Common myeloid progenitor, CD34-positive (primary cell): Measurements from ENCODE around the gene SPATA6L.

Experiments used
- CTCF ChIA-PET: fragments of 350-600 bp; sonication (Branson Sonifier 250); formaldehyde crosslinking; loops from one replicate; lab custom pipeline; 2021; ENCODE audit warnings: antibody characterized with exemption; lab: Charles Lee
- POLR2A ChIA-PET: fragments of 350-600 bp; sonication (Branson Sonifier 250); formaldehyde crosslinking; loops from one replicate; lab custom pipeline; 2021; ENCODE audit warnings: antibody characterized with exemption; lab: Charles Lee
- DNase-seq, 3 donors: peaks; one replicate each; pipeline versions ENCODE4 v3.0.0 to v3.0.0-alpha.2; 2013
- H3K27ac ChIP-seq, 2 experiments: 1 replicate in 1 of 2; 2 replicates in 1 of 2; pipeline ENCODE4 v1.7.0; 2013; ENCODE audit warnings: inconsistent platforms in 2 of 2, low read length in 2 of 2, mild to moderate bottlenecking in 2 of 2, low read depth in 1 of 2, moderate library complexity in 1 of 2; ENCODE audit not compliant: severe bottlenecking in 2 of 2, insufficient read depth in 1 of 2, poor library complexity in 1 of 2
- H3K27me3 ChIP-seq, 5 experiments: replicated peaks in 2 of 5; 1 replicate in 3 of 5; 2 replicates in 2 of 5; pipeline versions ENCODE4 v1.6.1 to v1.7.0; 2013; ENCODE audit warnings: low read length in 4 of 5, mild to moderate bottlenecking in 2 of 5, moderate library complexity in 2 of 5, inconsistent platforms in 1 of 5; ENCODE audit not compliant: insufficient read depth in 5 of 5, control insufficient read depth in 4 of 5
- H3K36me3 ChIP-seq, 4 experiments: 1 replicate in 2 of 4; 2 replicates in 2 of 4; pipeline versions ENCODE4 v1.6.1 to v1.7.0; 2013; ENCODE audit warnings: low read length in 3 of 4, control low read depth in 1 of 4, mild to moderate bottlenecking in 1 of 4; ENCODE audit not compliant: control insufficient read depth in 4 of 4, insufficient read depth in 4 of 4
- H3K4me1 ChIP-seq, 4 experiments: 1 replicate in 3 of 4; 2 replicates in 1 of 4; pipeline versions ENCODE4 v1.6.1 to v1.7.1; 2013; ENCODE audit warnings: low read length in 3 of 4, mild to moderate bottlenecking in 3 of 4, control low read depth in 1 of 4, inconsistent platforms in 1 of 4, moderate library complexity in 1 of 4; ENCODE audit not compliant: control insufficient read depth in 4 of 4, insufficient read depth in 4 of 4; ENCODE audit errors: control extremely low read depth in 1 of 4
- H3K4me3 ChIP-seq, 7 experiments: 1 replicate in 4 of 7; 2 replicates in 3 of 7; pipeline versions ENCODE4 v1.5.1 to v1.7.0; 2013; ENCODE audit warnings: mild to moderate bottlenecking in 7 of 7, low read length in 6 of 7, moderate library complexity in 6 of 7, inconsistent platforms in 2 of 7, low read depth in 2 of 7, control low read depth in 1 of 7; ENCODE audit not compliant: insufficient read depth in 4 of 7, control insufficient read depth in 1 of 7; ENCODE audit errors: extremely low read depth in 1 of 7
- H3K9me3 ChIP-seq, 5 experiments: 1 replicate in 4 of 5; 2 replicates in 1 of 5; pipeline versions ENCODE4 v1.6.1 to v1.7.1; 2013; ENCODE audit warnings: low read length in 4 of 5, mild to moderate bottlenecking in 2 of 5, inconsistent platforms in 1 of 5, low read depth in 1 of 5, moderate library complexity in 1 of 5; ENCODE audit not compliant: control insufficient read depth in 4 of 5, insufficient read depth in 2 of 5; ENCODE audit errors: control extremely low read depth in 1 of 5
- WGBS: methylation state at CpG from one replicate; pipeline ENCODE4 v1.1.5; 2013; ENCODE audit not compliant: insufficient coverage; 5-methylcytosine and 5-hydroxymethylcytosine counted together

The SPATA6L gene

GRCh38 chr9:4590430-4591122 lies 75.7 kb downstream of the SPATA6L start:
- Histone ChIP-seq H3K9me3 (no peaks in the 10 kb centered on the region), H3K27ac (no peak overlapping the region), H3K4me3 (no peak overlapping the region), H3K36me3 (no peaks in the 10 kb centered on the region), H3K4me1 (no peaks in the 10 kb centered on the region), H3K27me3 (peaks cover 0 to 9% (median 0%) of the 10 kb centered on the region in 5 experiments)
- ChIA-PET CTCF (no interaction called here), POLR2A (no interaction called here)
- DNase-seq: no peak
- 98% methylated on average over 7 of the region's 8 CpGs for WGBS

GRCh38 chr9:4588721-4589120 lies 77.6 kb downstream of the SPATA6L start:
- 100% methylated on average over 2 of the region's 2 CpGs for WGBS
- no peaks in the 10 kb centered on the region for H3K4me1 ChIP-seq
- no peaks in the 10 kb centered on the region for H3K36me3 ChIP-seq
- ChIA-PET CTCF (interaction anchor here (1.0 to 1.3 kb wide), 2 partner anchors 12 to 15 kb away, joined by 3 read pairs; no protein-coding TSS in a partner anchor), POLR2A (no interaction called here)
- H3K9me3 ChIP-seq: no peaks in the 10 kb centered on the region
- no peak overlapping the region for H3K27ac ChIP-seq
- H3K4me3 ChIP-seq: no peak overlapping the region
- H3K27me3 ChIP-seq: peaks cover 0 to 8% (median 3%) of the 10 kb centered on the region in 5 experiments
- no peak for DNase-seq

DNA sequence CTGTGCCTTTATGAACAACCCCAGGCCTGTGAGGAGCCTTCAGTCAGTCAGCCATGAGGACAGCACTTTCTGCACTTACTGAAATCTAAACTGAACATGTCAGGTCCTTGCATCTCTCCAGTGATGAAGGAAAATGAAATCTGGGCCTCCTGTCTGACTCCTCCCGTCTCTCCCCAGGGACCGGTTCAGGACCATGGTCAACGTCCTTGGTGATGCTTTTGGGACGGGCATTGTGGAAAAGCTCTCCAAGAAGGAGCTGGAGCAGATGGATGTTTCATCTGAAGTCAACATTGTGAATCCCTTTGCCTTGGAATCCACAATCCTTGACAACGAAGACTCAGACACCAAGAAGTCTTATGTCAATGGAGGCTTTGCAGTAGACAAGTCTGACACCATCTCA lies 81.1 kb downstream of the SPATA6L start:
- H3K27me3 ChIP-seq: peaks cover 0 to 6% (median 0%) of the 10 kb centered on the region in 5 experiments
- POLR2A ChIA-PET: no interaction called here
- DNase-seq: no peak
- no peak overlapping the region for H3K27ac ChIP-seq
- CTCF ChIA-PET: no interaction called here
- no peaks in the 10 kb centered on the region for H3K4me1 ChIP-seq
- no peak overlapping the region for H3K4me3 ChIP-seq
- no peaks in the 10 kb centered on the region for H3K9me3 ChIP-seq
- 96% methylated on average over 4 of the region's 5 CpGs for WGBS
- no peaks in the 10 kb centered on the region for H3K36me3 ChIP-seq

DNA sequence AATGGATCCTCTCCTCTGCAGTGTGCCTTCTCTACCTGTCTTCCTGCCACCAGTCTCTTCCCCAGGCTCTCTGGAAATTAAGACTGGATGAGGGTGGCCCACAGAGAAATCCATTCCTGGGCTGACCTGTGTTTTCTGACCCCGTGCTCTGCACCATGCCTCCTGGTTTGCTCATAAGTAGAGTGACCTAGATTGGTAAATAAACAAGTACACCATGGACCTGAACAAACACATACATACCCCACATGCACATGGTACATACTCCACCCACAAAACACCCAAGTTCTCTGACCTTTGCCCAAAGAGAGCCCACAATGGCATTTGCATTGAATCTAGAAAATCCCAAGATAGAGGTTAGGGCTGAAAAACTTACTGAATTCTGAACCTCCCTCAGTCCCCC lies 81.6 kb downstream of the SPATA6L start:
- Histone ChIP-seq H3K27me3 (peaks cover 0 to 6% (median 0%) of the 10 kb centered on the region in 5 experiments), H3K27ac (no peak overlapping the region), H3K36me3 (no peaks in the 10 kb centered on the region), H3K4me1 (no peaks in the 10 kb centered on the region), H3K9me3 (no peaks in the 10 kb centered on the region), H3K4me3 (no peak overlapping the region)
- no peak for DNase-seq
- WGBS: no CpG with 5 or more reads among the region's 1 CpG
- ChIA-PET POLR2A (no interaction called here), CTCF (no interaction called here)

DNA sequence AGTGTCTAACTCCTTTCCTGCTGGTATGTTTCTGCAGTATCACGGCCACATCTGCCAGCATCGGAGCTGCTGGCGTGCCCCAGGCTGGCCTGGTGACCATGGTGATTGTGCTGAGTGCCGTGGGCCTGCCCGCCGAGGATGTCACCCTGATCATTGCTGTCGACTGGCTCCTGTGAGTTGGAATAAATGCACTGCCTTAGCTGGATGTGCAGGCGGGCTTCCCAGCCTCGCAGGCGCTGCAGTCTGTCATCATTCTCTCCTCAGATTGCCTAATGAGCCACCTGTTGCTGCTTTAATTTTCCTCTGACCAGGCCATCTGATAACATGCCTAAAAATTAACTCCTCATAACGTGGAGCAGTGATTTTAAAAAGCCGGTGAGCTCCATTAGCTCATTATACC lies 83.3 kb downstream of the SPATA6L start:
- Histone ChIP-seq H3K4me3 (no peak overlapping the region), H3K27me3 (peaks cover 0 to 6% (median 0%) of the 10 kb centered on the region in 5 experiments), H3K9me3 (no peaks in the 10 kb centered on the region), H3K27ac (no peak overlapping the region), H3K36me3 (no peaks in the 10 kb centered on the region), H3K4me1 (no peaks in the 10 kb centered on the region)
- CTCF ChIA-PET: no interaction called here
- DNase-seq: no peak
- 98% methylated on average over 8 of the region's 12 CpGs for WGBS
- POLR2A ChIA-PET: no interaction called here

DNA sequence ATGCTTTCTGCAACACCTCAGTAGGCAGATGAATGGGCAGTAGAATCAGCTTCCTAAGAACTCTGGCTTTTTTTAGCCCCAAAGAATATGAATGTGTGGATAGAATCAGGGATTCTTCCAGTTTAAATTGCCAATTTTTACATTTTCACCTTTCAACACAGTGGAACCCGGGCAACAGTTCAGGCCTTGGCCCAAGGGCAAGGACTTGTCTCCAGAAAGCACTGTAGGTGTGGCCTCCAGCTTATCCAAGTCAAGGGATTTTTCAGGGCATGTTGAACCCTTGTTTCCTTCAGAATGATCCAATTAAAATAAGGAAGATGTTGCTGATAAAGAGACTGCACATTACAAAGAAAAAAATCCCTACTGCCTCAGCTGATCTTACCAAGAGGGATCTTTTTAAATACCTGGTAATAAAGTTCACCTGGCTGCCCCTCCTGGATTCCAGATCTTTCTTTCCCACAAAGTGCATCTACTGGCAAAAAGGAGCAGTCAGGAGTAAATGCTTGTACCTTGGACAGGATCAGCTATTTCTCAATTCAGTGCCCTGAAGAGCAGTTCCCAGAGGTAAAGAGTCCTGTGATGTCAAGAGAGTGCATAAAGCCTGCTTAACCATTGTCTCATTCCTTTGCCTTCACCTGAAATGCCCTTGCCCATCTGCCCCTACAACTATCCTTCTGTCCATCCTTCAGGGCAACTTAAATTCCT lies 84.3 kb downstream of the SPATA6L start:
- CTCF ChIA-PET: no interaction called here
- peaks cover 0 to 6% (median 1%) of the 10 kb centered on the region in 5 experiments for H3K27me3 ChIP-seq
- H3K27ac ChIP-seq: no peak overlapping the region
- WGBS: 80% methylated on average over 1 of the region's 1 CpG
- H3K4me3 ChIP-seq: no peak overlapping the region
- POLR2A ChIA-PET: no interaction called here
- no peak for DNase-seq
- no peaks in the 10 kb centered on the region for H3K4me1 ChIP-seq
- H3K9me3 ChIP-seq: no peaks in the 10 kb centered on the region
- no peaks in the 10 kb centered on the region for H3K36me3 ChIP-seq

DNA sequence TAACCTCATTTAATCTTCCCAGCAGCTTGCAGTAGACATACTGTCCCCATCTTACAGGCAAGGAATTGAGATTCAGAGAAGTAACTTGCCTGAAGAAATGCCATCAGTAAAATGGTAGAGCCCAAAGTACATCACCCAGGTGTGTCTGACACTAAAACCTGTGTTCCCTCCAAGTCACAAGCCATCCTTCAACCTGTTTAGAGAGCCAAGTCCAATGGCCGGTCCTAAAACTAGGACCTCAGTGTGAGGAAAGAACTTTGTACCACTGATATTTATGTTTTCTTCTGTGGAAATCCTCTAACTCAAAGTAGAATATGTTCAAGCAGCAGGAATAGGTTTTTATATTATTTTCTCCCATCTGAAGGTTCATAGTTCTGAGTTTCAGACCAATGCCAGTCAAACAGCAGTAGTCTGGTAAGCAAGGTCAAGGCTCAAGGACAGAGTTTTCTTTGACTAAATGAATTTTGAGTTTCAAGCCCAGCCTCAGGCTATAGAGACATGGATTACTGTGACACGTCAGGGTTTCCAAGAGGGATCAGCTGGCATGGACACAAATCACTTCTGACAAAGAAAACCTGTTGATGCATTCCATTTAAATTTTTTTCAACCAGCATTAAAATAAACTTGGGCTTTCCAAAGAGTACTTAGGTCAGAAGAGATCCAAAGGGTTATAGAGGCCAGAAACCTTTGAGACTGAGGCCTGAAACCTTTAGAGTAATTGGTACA lies 85.1 kb downstream of the SPATA6L start:
- H3K27me3 ChIP-seq: peaks cover 0 to 9% (median 6%) of the 10 kb centered on the region in 5 experiments
- no peaks in the 10 kb centered on the region for H3K9me3 ChIP-seq
- CTCF ChIA-PET: no interaction called here
- H3K36me3 ChIP-seq: no peaks in the 10 kb centered on the region
- DNase-seq: no peak
- WGBS: 100% methylated on average over 1 of the region's 2 CpGs
- no peak overlapping the region for H3K27ac ChIP-seq
- no peaks in the 10 kb centered on the region for H3K4me1 ChIP-seq
- no peak overlapping the region for H3K4me3 ChIP-seq
- POLR2A ChIA-PET: no interaction called here
